Stimulated activated CD8-positive, alpha-beta memory T cell treated with anti-CD3 and anti-CD28 coated beads, Interleukin-15, amount 100 ng/mL, for 1 hour (primary cell): Measurements from ENCODE around the gene CHMP4A.

Experiments
- DNase-seq: peaks from one replicate; pipeline ENCODE4 v3.0.0-alpha.2; 2020; ENCODE audit warnings: low read depth

Gene CHMP4A

DNA sequence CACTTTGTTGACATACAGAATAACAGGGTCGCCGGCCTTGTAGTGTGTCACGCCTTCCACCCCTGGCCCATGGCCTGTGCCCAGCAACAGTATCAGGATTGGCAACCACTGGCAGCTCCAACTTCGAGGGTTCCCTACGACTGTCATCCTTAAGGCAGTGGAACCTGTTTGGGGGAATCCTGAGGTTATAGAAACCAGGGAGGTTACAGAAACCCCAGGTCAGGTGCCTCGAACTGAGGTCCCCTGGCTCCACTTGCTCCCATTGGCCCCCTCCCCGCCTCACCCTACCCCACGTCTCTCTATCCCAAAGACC, 18.5 kb downstream of the CHMP4A start:
- no peak for DNase-seq

DNA sequence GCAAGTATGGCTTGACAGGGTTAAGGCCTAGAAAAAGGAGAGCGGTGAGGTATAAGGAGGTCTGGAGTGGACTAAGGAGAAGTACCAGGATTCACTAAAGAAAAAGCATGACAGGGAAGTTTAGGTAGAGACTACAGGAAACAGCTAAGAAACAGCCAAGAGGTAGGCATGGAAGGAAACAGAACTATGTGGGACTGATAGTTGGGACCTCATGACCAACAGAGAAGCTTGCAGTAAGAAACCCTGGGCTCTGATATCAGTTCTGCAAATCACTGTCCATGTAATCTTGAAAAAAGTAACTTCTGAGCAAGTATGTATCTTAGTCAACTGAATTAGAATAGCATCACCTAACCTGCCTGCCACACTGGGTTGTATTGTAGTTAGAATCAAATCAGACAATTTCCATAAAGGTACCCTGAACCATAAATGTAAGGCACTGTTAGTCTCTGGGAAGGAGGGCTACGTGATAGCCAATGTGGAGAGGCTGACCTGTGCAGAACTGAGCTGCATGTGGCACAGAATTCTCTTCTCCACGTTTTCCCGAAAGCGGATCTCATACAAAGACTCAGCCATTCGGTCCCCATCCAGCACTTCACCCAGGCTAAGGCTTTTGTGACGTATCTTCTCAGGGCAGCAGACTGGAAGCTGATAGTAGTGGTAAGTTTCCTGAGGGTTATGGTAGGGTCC, 19.0 kb downstream of the CHMP4A start:
- DNase-seq, result no peak

DNA sequence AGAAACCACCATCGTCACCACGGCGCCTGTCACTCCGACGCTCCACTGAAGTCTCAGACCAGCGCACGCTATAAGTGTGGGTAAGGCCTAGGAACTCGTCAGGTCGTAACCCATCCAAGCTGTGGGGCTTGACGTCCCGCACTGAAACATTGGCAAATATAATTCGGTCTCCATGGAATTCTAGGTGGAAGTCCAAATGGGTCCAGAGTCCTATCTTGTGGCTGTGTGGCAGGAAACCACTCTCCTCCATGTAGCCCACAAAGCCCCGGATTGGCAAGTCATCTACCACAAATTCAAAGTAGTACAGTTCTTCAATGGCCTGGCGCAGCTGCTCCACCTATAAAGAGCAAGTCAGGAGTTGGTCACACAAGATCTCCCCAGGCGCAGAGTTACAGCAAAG, 20.4 kb downstream of the CHMP4A start:
- DNase-seq, result no peak

DNA sequence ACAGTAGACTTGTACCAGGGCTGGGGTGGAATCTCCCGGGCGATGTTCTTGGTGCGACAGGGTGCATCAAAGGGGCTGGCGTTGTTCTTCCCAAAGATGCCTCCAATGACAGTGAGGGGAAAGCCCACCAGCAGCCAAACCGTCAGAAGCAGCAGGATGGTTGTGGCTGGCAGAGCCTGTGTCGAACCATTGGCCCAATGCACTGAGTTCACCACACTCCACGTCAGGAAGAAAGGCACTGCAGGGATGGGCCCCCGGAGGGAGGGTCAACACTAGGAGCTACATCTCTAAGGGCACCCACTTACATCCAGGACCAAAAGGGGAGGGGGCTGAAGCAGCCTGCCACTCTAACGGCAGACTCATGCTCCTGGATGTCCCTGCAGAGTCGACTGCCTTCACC, 22.9 kb downstream of the CHMP4A start:
- DNase-seq, result no peak

DNA sequence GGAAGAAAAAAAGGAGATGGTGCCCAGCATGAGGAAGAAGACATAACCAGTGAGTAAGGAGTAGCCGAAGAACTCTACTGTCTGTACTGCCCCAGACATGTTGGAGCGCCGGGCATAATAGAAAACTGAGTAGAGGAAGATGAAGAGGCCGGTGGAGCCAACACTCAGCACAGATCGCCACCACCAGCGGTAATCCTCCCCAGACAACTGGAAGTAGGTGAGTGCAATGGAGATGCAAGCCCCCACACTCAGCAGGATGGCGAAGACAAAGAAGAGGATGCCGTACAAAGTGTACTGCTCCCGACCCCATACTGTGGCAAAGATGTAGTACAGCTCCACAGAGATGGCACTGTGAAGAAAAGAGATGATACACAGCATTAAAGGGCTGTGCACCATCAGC, 23.8 kb downstream of the CHMP4A start:
- no peak for DNase-seq

DNA sequence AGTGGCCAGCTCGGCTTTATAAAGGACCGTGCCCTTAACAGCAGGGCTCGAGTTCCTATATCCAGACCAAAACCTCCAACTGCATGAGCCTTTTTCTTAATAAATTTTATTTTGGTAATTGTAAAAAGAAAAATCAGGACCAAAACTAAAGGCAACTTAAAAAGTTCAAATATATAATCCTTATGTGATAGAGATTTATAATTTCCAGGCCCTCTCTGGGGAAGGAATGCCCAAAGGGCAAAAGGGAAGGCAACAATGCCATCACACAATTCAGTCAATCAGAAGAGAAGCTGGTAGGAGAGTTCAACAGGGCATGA, 24.3 kb downstream of the CHMP4A start:
- DNase-seq, result no peak

DNA sequence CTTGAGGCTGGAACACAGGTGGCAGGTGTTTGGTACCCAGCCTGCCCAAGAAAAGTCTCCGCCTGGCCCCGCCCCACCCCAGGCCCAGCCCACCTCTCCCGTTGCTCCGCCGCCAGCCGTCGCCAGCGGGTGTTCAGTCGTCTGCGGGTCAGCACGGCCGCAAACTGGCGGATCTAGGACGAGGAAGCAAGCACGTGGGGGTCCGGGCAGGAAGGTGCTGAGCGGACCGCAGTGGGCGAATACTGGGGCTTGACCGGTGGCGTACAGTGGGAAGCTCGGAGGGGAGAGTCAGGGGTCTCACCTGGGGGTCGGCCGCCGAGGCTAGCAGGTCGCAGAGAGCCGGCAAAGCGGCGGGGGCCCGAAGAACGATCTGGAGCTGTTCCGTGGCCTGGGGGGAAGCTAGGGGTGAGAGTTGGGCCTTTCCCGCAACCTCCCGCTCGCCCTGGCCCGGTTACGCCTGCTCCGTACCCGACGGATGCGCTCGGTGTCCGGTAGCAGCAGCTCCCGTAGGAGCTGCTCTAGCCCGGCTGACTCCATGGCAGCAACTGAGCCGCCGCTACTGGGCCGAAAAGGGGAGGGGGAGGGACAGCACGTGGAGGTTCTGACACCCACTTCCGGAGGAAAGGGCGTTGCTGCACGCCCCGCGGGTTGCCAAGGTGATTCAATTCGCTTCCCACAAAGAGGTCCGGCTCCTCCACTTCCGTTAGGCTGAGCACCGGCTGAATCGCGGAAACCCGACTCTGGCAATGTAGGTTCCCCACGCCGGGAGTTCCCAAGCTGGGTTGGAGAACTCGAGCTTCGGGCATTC, 24.8 kb downstream of the CHMP4A start, which contains the start of gene IPO4:
Gene IPO4, minus strand, starts transcription at position 566 of the 808 bp plus-strand sequence. Its CDS starts 29 bp downstream, at position 537.
- peak; percentile 92 for DNase-seq

DNA sequence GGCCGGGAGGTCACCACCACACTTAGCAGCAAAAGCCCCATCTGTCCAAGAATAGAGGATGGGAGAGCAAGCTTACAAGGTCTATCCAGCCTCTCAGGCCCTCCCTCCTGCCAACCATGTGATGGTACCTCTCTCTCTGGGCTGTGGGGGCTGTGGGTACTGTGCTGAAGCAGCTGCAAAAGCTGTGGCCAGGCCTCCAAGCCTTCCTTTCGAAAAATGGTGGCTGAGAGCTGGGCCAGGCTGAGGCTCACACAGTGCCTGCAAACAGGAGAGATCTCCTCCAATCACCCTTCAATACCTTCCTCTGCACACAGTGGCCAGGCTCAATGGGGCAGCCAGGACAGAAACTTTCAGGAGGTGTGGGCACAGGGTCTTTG, 25.8 kb downstream of the CHMP4A start:
- DNase-seq, result no peak

DNA sequence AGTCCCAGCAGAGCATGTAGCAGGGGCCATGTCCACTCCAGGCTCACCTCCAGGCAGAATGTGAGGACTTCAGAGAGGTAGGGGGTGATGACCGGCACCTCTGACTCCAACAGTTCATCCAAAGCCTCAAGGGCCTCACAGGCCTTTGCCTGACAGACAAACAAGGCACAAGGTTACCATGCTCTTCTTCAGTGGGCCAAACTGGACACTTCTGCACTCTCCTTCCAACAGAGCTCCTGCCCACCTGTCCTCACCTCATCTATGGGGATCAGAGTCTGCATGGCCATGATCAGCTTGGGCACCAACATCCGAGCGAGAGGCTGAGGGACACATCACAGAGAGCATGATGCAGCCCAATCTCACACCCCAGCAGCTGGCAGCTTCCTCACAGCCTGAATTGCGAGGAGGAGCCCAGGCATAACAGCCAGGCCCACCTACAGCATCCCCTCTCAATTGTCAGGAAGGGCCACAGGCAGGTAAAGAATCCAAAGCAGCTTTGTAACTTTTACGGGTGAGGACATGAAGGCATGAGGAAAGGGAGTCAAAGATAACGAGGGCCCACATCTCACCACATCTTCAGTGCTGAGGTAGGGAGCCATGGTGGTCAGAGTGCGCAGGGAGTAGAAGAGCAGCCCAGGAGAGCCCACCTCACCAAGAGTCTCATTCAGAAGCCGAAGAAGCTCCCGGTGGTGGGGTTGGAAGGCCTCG, 26.3 kb downstream of the CHMP4A start:
- no peak for DNase-seq

DNA sequence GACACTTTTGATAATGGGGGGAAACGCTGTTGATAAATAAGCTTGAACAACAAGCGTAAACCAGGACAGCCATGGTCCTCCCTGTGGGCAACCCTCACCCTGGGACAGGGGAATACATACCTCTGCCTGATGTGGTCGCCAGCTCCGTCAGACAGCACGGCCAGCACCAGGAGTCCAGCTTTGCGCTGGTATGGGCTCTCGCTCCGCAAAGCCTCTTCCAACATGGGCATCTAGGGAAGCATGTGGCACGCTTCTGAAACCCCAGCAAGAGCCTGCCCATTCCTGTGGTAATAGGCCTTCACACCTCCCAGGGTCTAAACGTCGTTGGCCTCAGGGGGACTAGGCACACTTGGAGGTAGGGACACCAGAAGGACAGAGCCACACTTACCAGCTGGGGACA, 27.5 kb downstream of the CHMP4A start:
- DNase-seq, result no peak

DNA sequence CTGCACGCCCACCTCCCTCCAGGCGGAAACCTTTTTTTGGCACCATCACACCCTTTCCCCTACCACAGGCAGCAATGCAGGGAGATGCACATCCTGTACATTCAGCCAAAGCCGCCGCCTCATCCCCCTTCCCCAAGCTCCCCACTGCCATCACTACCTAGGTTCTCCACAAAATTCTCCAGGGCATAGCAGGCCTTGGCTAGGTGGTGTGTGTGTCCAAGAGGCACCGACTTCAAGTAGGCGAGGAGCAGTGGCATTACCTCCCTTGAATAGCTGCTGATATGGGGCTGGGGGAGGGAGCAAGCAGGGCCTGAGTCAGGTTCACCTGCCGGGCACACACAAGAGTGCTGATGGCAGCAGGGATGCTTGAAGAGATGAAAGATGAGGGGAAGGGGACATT, 28.3 kb downstream of the CHMP4A start:
- DNase-seq, result no peak

DNA sequence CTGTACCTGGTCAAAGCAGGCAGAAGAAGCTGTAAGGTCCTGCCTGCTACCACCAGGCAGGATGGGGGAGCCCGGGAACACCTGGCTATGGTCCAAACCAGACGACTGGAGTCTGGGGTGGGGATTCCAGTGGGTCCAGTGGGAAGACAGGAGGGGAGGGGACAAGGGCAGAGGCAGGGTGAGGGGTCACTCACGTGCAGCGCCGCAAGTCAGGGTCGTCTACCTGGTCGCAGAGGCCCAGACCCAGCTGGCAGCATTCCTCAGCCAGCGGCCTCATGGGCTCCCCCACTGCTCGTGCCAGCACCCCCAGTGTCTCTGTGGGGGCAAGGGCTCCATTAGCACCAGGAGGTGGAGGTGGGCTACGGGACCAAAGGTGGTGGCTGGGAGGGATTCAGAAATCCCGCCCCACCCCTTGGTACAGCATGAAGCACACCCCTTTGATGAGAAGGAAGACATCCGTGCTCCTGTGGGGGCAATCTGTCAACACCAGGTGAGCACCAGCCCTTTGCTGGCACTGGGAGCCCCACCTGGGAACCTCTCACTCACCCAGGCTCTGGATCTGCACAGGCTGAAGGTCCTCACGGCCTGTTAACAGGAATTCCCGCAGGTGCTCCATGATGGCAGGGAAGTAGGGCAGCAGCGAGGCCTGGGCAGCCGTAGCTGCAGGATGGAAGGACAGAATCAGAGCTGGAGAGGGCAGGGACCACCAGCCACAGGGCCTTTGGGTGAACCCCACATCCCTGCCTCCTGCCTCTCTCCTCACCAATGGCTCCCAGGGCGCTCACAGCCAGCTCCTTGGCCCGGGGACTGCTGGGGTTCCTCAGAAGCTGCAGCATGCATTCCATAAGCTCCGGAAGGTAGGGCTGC, 29.0 kb downstream of the CHMP4A start:
- DNase-seq, result no peak

DNA sequence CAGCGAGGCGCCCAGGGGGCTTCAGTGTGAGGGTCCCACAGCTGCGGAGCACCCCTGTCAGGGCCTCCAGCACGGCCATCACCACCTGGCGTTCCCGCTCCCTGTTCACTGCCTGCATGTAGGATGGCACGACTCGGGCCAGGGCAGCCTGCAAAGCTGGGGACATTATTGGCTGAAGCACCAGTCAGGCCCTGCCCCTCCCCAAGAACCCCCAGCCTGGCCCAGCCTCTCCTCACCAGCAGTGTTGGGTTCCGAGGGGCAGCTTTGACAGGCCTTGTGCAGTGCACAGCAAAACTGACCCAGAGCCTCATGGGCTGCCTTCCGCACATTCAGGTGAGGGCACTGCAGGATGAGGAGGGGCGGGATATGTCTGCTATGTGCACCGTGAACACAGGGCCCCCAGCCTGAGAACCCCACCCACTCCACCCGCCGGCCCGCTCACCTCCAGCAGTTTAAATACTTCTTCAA, 30.2 kb downstream of the CHMP4A start:
- DNase-seq, result no peak

DNA sequence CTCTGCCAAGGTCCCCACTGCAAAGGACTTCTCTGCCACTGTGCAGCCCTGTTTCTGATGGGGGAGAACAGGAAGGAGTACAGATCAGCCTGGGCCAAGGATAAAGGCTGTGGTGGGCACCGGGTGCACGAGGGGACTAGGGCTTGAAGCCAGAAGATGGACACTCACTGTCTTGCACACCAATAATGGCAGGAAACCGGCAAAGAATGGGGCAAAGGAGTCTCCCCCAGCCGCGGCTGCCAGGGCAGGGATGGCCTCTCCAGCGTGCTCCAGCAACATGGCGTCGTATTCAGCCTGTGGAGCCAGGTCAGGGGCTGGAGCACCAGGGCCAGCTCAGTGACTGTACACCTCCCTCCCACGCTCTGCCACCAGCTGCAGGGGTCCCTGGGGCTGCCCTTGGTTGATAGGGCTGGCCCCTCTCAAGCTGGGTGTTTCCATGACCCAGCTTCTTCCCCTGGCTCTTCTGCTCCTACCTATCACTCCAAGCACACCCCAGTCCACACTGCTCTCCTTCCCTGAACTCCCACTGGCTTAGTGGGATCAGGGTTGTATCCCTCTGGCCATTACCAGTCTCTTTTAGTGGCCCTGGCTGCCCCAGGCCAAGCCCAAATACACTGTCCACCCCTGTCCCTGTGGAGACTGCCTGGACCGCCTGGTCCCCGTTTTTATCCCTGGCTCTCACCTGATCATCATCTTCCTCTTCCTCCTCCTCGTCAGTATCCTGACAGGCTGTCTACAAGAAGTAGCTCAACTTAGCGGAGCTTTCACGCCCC, 31.0 kb downstream of the CHMP4A start:
- no peak for DNase-seq

DNA sequence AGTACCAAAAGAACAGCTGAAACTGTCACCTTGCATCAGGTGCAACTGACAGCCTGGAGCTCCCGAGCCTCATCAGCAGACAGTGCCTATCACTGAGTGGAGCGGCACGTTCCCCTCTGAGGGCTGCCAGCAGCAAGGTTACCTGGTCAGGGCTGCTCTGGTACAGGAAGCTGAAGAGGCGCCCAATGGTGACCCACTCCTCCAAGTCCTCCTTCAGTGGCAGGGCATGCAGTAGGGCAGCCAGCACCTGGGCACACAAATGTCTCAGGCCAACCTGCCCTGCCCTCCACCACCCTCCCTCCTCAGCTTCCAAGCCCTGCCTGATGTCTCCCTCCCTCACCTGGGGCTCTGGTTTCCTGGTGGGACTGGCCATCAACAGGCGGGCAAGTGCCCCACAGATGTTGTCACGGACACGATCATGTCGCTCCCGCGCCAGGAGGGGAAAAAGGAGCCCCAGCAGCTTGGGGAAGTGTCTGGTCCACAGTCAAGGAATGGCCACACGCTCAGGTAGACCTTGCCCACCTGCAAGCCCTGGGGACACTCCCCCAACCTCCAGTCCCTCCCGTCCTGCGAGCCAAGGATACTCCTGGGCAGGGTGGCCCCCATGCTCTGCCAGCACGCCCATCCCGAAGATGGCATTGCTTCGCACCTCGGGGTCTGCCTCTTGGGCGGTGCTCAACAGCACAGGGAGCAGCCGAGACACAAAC, 31.8 kb downstream of the CHMP4A start:
- DNase-seq, result no peak

DNA sequence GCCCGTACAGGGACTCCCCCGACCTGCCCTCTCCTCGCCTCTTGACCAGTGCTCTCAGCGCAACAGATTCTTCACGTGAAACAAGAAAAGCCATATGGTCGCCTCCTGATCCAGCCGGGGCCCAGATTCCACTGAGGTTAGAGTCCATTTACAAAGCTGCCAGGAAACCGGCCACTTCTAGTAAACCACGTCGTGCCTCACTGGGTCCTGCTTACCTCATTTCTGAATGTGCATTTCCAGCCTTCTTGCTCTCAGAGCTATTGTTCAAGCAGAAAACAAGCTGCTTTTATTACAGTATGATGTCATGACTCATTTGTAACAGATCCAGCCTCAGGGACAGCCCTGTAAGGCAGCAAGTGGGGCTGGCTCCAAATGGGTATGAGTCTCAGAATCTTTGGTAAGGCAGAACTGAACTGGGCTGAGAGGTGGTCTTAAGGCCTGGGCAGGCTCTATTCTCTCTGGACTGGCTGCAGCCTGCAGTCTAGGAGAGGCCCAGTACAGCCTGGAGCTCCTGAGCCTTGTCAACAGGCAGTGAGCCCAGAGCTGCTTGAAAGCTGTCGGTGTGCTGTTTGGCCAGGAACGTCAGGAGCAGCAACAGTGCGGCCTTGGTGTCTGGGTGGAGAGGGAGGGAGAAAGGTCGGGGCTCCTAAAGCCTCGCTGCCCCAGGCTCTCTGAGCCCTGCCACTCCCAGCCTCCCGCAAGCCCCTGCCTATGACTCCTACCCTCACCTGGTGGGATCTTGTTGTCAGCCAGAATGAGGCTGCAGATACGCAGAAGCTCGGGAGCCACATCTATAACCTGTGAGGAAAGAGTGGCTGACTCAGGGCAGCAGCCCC, 33.1 kb downstream of the CHMP4A start:
- no peak for DNase-seq

DNA sequence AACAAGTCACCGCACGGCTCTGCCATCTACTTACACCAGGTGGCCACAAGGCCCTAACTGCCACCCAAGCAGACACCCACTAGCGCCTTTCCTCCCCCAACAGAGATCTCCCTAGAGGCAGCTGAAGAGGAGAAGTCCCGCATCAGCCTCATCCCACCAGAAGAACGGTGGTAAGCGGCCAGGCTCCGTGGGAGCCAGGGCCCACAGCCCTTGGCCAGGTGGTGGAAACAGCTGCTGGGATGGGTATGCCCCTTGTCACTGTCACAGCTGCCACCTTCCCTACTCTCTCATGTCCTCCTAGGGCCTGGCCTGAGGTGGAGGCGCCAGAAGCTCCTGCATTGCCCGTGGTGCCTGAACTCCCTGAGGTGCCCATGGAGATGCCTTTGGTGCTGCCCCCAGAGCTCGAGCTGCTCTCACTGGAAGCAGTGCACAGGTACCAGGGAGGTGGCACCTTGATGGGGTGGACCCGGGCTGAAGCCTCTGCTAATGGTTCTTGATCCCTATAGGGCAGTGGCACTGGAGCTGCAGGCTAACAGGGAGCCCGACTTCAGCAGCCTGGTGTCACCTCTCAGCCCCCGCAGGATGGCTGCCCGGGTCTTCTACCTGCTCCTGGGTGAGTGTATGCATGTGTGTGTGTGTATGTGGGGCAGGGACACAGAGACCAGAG, 33.9 kb downstream of the CHMP4A start:
- DNase-seq, result no peak

DNA sequence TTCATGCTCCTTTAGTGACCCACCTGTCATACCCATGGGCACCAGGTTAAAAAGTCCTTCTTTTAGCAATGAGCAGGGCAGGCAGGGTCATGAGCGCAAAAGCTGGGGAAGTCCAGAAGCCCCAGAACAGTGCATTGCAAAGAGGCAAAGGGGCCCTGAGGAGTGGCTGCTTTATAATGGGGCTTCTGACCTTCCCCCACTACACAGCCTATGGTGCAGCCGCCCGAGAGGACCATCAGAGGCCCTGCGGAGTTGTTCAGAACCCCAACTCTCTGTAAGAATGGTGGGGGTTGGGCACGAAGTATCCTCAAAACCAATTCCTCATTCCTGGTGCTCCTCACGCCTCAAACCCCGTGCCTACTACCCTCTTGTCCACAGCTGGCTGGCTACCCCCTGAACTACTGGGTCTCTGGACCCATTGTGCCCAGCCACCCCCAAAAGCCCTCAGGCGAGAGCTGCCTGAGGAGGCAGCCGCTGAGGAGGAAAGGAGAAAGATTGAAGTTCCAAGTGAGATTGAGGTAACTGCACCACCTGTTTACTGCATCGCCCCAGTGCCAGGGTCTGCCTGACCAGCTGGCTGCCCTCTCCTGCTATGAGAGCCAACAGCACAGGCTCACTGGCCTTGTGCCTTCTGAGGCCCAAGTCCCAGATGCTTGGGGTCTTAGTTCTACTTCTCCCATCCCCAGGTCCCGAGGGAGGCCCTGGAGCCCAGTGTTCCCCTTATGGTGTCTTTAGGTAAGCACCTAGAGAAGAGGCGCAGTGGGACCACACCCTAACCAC, 34.7 kb downstream of the CHMP4A start:
- DNase-seq, result no peak

DNA sequence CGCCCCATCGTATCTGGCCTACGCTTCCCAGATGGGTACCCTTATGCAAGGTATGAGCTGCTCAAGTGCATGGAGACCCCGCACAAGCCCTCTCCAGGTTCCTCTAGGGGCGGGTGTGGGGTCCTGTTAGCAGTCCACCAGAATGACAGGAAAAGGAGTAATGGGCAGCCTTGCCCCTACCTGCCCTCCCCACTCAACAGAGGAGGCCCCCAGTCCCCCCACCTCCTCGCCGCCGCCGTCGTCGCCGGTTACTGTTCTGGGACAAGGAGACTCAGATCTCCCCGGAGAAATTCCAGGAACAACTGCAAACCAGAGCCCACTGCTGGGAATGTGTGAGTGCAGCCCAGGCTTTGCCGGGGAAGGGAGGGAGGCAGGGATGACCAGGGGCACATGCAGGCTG, 35.4 kb downstream of the CHMP4A start:
- no peak for DNase-seq
